Measurements from ENCODE around the gene CAST.

Gene CAST

GRCh38 chr5:96658272-96658671, 3.9 kb upstream of the CAST start:
- H3K4me3 ChIP-seq (ENCODE audit: low read depth, low read length) = no peak overlapping the region
- no peak for TF ChIP-seq CTCF (IDR thresholded peaks at IDR 0.05; ENCODE audit: low read depth, low read length, missing control alignments)
- DNase-seq (ENCODE audit: low read depth) = no peak

GRCh38 chr5:96659170-96659569, 3.0 kb upstream of the CAST start:
- DNase-seq (ENCODE audit: low read depth) = no peak
- no peak overlapping the region for H3K4me3 ChIP-seq (ENCODE audit: low read depth, low read length)
- no peak for TF ChIP-seq CTCF (IDR thresholded peaks at IDR 0.05; ENCODE audit: low read depth, low read length, missing control alignments)

GRCh38 chr5:96660971-96661854, 963 bp upstream of the CAST start:
- TF ChIP-seq CTCF (IDR thresholded peaks at IDR 0.05; ENCODE audit: low read depth, low read length, missing control alignments) = no peak
- DNase-seq (ENCODE audit: low read depth) = no peak
- H3K4me3 ChIP-seq (ENCODE audit: low read depth, low read length) = peak overlapping the region; percentile 65

GRCh38 chr5:96662725-96663518, 746 bp downstream of the CAST start:
- no peak for DNase-seq (ENCODE audit: low read depth)
- H3K4me3 ChIP-seq (ENCODE audit: low read depth, low read length) = peak overlapping the region; percentile 65

GRCh38 chr5:96663608-96664007, 1.4 kb downstream of the CAST start:
- peak overlapping the region; percentile 65; the same call in 1 of the 2 replicates for H3K4me3 ChIP-seq (ENCODE audit: low read depth, low read length)
- DNase-seq (ENCODE audit: low read depth) = no peak
- no peak for TF ChIP-seq CTCF (IDR thresholded peaks at IDR 0.05; ENCODE audit: low read depth, low read length, missing control alignments)

More at GRCh38 chr5:96662725-96663518, 746 bp downstream of the CAST start:
- peak; percentile 3 for TF ChIP-seq CTCF (IDR thresholded peaks at IDR 0.05; ENCODE audit: low read depth, low read length, missing control alignments)

- DNase-seq (ENCODE audit: low read depth) = no peak
- H3K4me3 ChIP-seq (ENCODE audit: low read depth, low read length) = no peak overlapping the region
- TF ChIP-seq CTCF (IDR thresholded peaks at IDR 0.05; ENCODE audit: low read depth, low read length, missing control alignments) = no peak
Observed at GRCh38 chr5:96664669-96665068, 2.5 kb downstream of the CAST start.

All from GM12864 (cell line).